ENCODE data around the gene CD83. TPM values are rescaled to one million over a fixed set of nuclear protein-coding genes. Genes with fewer than 3 reads are reported as not detected.

Gene CD83
- total and polyA plus RNA-seq, 2 of the 8 experiments (the other 6 are each of a cell fraction or from before 2014, with no cell fraction given) = 4.6 to 8.5 TPM

GRCh38 chr6:14092316-14092715 lies 25.3 kb upstream of the CD83 start:
- Histone ChIP-seq H3K23me2 (ENCODE audit: low read depth, low read length) (no peaks in the 10 kb centered on the region), H3K36me3 (ENCODE audit: control insufficient read depth in 2 of 4, insufficient read depth in 4 of 4, low read length in 3 of 4) (no peaks in the 10 kb centered on the region), H3K23ac (ENCODE audit: insufficient read length) (no peak overlapping the region), H3K27me3 (replicated peaks in 1 of 4; ENCODE audit: control insufficient read depth in 3 of 4, extremely low read depth in 1 of 4, insufficient read depth in 3 of 4, low read length in 3 of 4) (no peaks in the 10 kb centered on the region), H4K8ac (ENCODE audit: extremely low read depth, insufficient read depth, low read length) (no peak overlapping the region), H2AFZ (ENCODE audit: low read length) (no peak overlapping the region), H3K18ac (ENCODE audit: extremely low read depth, low read length) (no peak overlapping the region), H2BK120ac (replicated peaks; ENCODE audit: low read depth, low read length) (no peak overlapping the region), H3K79me2 (ENCODE audit: control insufficient read depth in 1 of 2, insufficient read depth in 2 of 2, low read length in 2 of 2) (no peaks in the 10 kb centered on the region), H2BK12ac (ENCODE audit: low read depth, low read length) (no peak overlapping the region), H3K27ac (ENCODE audit: low read depth, low read length) (no peak overlapping the region), H4K91ac (replicated peaks; ENCODE audit: insufficient read length, low read length) (no peak overlapping the region), H2AK5ac (ENCODE audit: low read depth, low read length) (no peak overlapping the region), H2BK5ac (ENCODE audit: low read depth, low read length) (no peak overlapping the region), H3K9ac (replicated peaks in 1 of 4; ENCODE audit: extremely low read depth in 1 of 4, low read depth in 3 of 4, low read length in 3 of 4) (no peak overlapping the region), H3K9me3 (ENCODE audit: insufficient read depth in 2 of 2, low read depth in 1 of 2, low read length in 1 of 2) (no peaks in the 10 kb centered on the region), H2BK15ac (ENCODE audit: low read length) (no peak overlapping the region), H3K4ac (replicated peaks; ENCODE audit: insufficient read length, low read depth, low read length) (no peak overlapping the region), H3K79me1 (ENCODE audit: low read depth, low read length) (no peaks in the 10 kb centered on the region), H3K14ac (ENCODE audit: insufficient read length) (no peak overlapping the region), H2BK20ac (ENCODE audit: low read length) (no peak overlapping the region), H3K4me2 (ENCODE audit: insufficient read depth in 1 of 2, low read depth in 2 of 2, low read length in 2 of 2) (no peak overlapping the region), H3K56ac (replicated peaks; ENCODE audit: insufficient read length, low read depth, low read length) (no peak overlapping the region), H3K4me1 (replicated peaks in 1 of 4; ENCODE audit: control insufficient read depth in 3 of 4, insufficient read depth in 4 of 4, low read length in 3 of 4) (peaks cover 0 to 4% (median 2%) of the 10 kb centered on the region in 4 experiments; a peak in 2 of 7 replicates), H4K20me1 (replicated peaks in 1 of 2; ENCODE audit: control insufficient read depth in 1 of 2, insufficient read depth in 2 of 2, low read length in 2 of 2) (no peaks in the 10 kb centered on the region), H4K5ac (ENCODE audit: insufficient read length, low read depth, low read length) (no peak overlapping the region), H3K4me3 (ENCODE audit: extremely low read depth in 1 of 4, insufficient read depth in 2 of 4, low read depth in 3 of 4, low read length in 4 of 4) (no peak overlapping the region)
- CTCF ChIA-PET (ENCODE audit: partially characterized antibody) = interaction anchor here (0.7 kb wide), 1 partner anchor 12 kb away, joined by 3 read pairs; no protein-coding TSS in a partner anchor
- FAIRE-seq (no peak), DNase-seq (ENCODE audit: low read depth in 1 of 2, low spot score in 2 of 2) (no peak)
- POLR2A ChIA-PET (ENCODE audit: partially characterized antibody) = no interaction called here
- 92% methylated on average over 3 of the region's 3 CpGs; no CpG with 5 or more reads in 1 of the 2 experiments for WGBS, 2 experiments (ENCODE audit: extremely low coverage in 1 of 2, insufficient coverage in 1 of 2, insufficient read length in 1 of 2, insufficient replicate concordance in 2 of 2, low coverage in 1 of 2, low lambda C conversion rate in 2 of 2, missing lambda C conversion rate in 1 of 2)
- TF ChIP-seq TEAD4 (IDR thresholded peaks at IDR 0.05; ENCODE audit: low read depth, low read length) = no peak
- no peak for TF ChIP-seq BCL11A (IDR thresholded peaks at IDR 0.05; ENCODE audit: low read depth in 2 of 2, low read length in 2 of 2)
- TF ChIP-seq SIX5 (IDR thresholded peaks at IDR 0.05; ENCODE audit: low read depth, low read length) = no peak
- no peak for TF ChIP-seq ATF3 (IDR thresholded peaks at IDR 0.05; ENCODE audit: insufficient read depth, low read depth, low read length)
